B cell (primary cell): ENCODE results near the gene FRRS1. TPM values are rescaled to one million over a fixed set of nuclear protein-coding genes. Genes with fewer than 3 reads are reported as not detected.

Source experiments
- ATAC-seq: fragments of 200-7000 bp; cut with Tn5 transposase; one replicate; pipeline ENCODE4 v1.10.0; 2021; ENCODE audit warnings: low read depth, mild to moderate bottlenecking, moderate number of reproducible peaks, moderate library complexity
- CTCF ChIA-PET: fragments of 350-600 bp; sonication (Branson Sonifier 250); formaldehyde crosslinking; loops from one replicate; lab custom pipeline; 2021; ENCODE audit warnings: antibody characterized with exemption, inconsistent platforms; lab: Charles Lee
- POLR2A ChIA-PET: fragments of 350-600 bp; sonication (Branson Sonifier 250); formaldehyde crosslinking; loops from one replicate; lab custom pipeline; 2021; ENCODE audit warnings: antibody characterized with exemption; lab: Charles Lee
- DNase-seq: peaks from one replicate; pipeline ENCODE4 v3.0.0; 2013
- H2AFZ ChIP-seq: 2 replicates; pipeline ENCODE4 v1.6.1; 2012; ENCODE audit warnings: mild to moderate bottlenecking, low read depth, low read length; ENCODE audit not compliant: insufficient read depth, poor library complexity, severe bottlenecking
- H3K27ac ChIP-seq, 2 donors: 1 replicate in 1 of 2; 2 replicates in 1 of 2; pipeline ENCODE4 v1.5.1; 2012 to 2013; ENCODE audit warnings: low read length in 2 of 2, mild to moderate bottlenecking in 2 of 2, moderate library complexity in 1 of 2
- H3K27me3 ChIP-seq, 4 experiments: fragments of 200-600 bp in 1 of 4; sonication (generic) in 1 of 4; replicated peaks in 1 of 4; 1 replicate in 2 of 4; 2 replicates in 2 of 4; pipeline versions ENCODE4 v1.6.1 to v1.7.0; 2013 to 2016; ENCODE audit warnings: low read length in 3 of 4, mild to moderate bottlenecking in 2 of 4, mixed read lengths in 1 of 4, moderate library complexity in 1 of 4; ENCODE audit not compliant: insufficient read depth in 4 of 4, control insufficient read depth in 3 of 4; ENCODE audit errors: control extremely low read depth in 1 of 4
- H3K36me3 ChIP-seq, 2 experiments: replicated peaks in 1 of 2; 1 replicate in 1 of 2; 2 replicates in 1 of 2; pipeline versions ENCODE4 v1.6.1 to v1.7.1; 2013; ENCODE audit warnings: low read length in 1 of 2; ENCODE audit not compliant: insufficient read depth in 2 of 2, control insufficient read depth in 1 of 2; ENCODE audit errors: control extremely low read depth in 1 of 2, extremely low read depth in 1 of 2
- H3K4me1 ChIP-seq, 2 donors: fragments of 200-600 bp in 1 of 2; sonication (generic) in 1 of 2; 1 replicate in 1 of 2; 2 replicates in 1 of 2; pipeline versions ENCODE4 v1.5.1 to v1.6.1; 2013 to 2017; ENCODE audit warnings: low read length in 2 of 2; ENCODE audit not compliant: control insufficient read depth in 2 of 2, insufficient read depth in 2 of 2
- H3K4me2 ChIP-seq: replicated peaks from 2 replicates; pipeline ENCODE3; 2012; ENCODE audit warnings: mild to moderate bottlenecking, low read depth, low read length; ENCODE audit not compliant: poor library complexity, severe bottlenecking
- H3K4me3 ChIP-seq, 5 experiments: fragments of 200-600 bp in 1 of 5; sonication (generic) in 1 of 5; 1 replicate in 3 of 5; 2 replicates in 2 of 5; pipeline versions ENCODE4 v1.5.1 to v1.7.0; 2011 to 2016; ENCODE audit warnings: low read length in 4 of 5, mild to moderate bottlenecking in 4 of 5, low read depth in 2 of 5, control low read depth in 1 of 5, moderate library complexity in 1 of 5; ENCODE audit not compliant: insufficient read depth in 1 of 5; ENCODE audit errors: control extremely low read depth in 1 of 5, extremely low read depth in 1 of 5
- H3K79me2 ChIP-seq: fragments of 200-600 bp; sonication (generic); one replicate; pipeline ENCODE4 v1.6.0; 2016; ENCODE audit warnings: low read length; ENCODE audit not compliant: control insufficient read depth, insufficient read depth
- H3K9ac ChIP-seq: fragments of 200-600 bp; sonication (generic); 2 replicates; pipeline ENCODE4 v1.6.1; 2017; ENCODE audit warnings: mild to moderate bottlenecking, low read length, moderate library complexity
- H3K9me3 ChIP-seq, 3 donors: one replicate each; pipeline versions ENCODE4 v1.6.1 to v1.7.1; 2013; ENCODE audit warnings: low read length in 2 of 3; ENCODE audit not compliant: control insufficient read depth in 2 of 3, insufficient read depth in 1 of 3; ENCODE audit errors: control extremely low read depth in 1 of 3
- H4K20me1 ChIP-seq: 2 replicates; pipeline ENCODE4 v1.6.0; 2012; ENCODE audit warnings: mild to moderate bottlenecking, low read length; ENCODE audit not compliant: insufficient read depth, control insufficient read depth, poor library complexity, severe bottlenecking
- H3K27ac Mint-ChIP-seq: one replicate; pipeline ENCODE4 v1.8.0; 2021; ENCODE audit warnings: mixed read lengths
- H3K27me3 Mint-ChIP-seq: one replicate; pipeline ENCODE4 v1.8.0; 2021; ENCODE audit warnings: mixed read lengths
- H3K4me1 Mint-ChIP-seq: one replicate; pipeline ENCODE4 v1.8.0; 2021; ENCODE audit warnings: mixed read lengths
- H3K4me3 Mint-ChIP-seq: one replicate; pipeline ENCODE4 v1.8.0; 2021; ENCODE audit warnings: mixed read lengths
- H3K9me3 Mint-ChIP-seq: one replicate; pipeline ENCODE4 v1.8.0; 2022; ENCODE audit warnings: mixed read lengths; ENCODE audit not compliant: insufficient read depth
- EZH2 ChIP-seq: IDR thresholded peaks from 2 replicates; pipeline ENCODE4 v1.6.1; 2012; ENCODE audit warnings: borderline replicate concordance, low read depth, mild to moderate bottlenecking, moderate library complexity, low read length; ENCODE audit not compliant: insufficient read depth, poor library complexity, severe bottlenecking
- WGBS: methylation state at CpG from one replicate; pipeline ENCODE4 v1.1.5; 2013; ENCODE audit warnings: missing lambda C conversion rate; ENCODE audit not compliant: insufficient coverage; 5-methylcytosine and 5-hydroxymethylcytosine counted together
- intact Hi-C: fragments of 100-400 bp; cut with micrococcal nuclease; formaldehyde crosslinking; loops from one replicate; pipeline ENCODE4 v1.10.0; 2022
- polyA plus RNA-seq: library from polyadenylated mRNA; depleted of rRNA; stranded (reverse); fragments of >200 nt; gene quantifications from 2 replicates; pipeline ENCODE4 v1.2.3, GENCODE V29; 2012
- total RNA-seq, 2 donors: library from RNA; stranded (reverse); fragments of 120-200 nt in 1 of 2; gene quantifications; 1 replicate in 1 of 2; 2 replicates in 1 of 2; pipeline versions ENCODE4 v1.2.3 to v1.2.4, GENCODE V29; 2013 to 2022
- TF ChIP-seq, protein P1 (sequence below): fragments of 200-600 bp; IDR thresholded peaks from one replicate; pipeline ENCODE4 v1.8.0; 2022; ENCODE audit warnings: antibody characterized with exemption, mild to moderate bottlenecking

Gene FRRS1
- total and polyA plus RNA-seq, 2 donors (not counting 1 experiment from before 2014, with no cell fraction given) = 0.73 to 0.96 TPM

DNA sequence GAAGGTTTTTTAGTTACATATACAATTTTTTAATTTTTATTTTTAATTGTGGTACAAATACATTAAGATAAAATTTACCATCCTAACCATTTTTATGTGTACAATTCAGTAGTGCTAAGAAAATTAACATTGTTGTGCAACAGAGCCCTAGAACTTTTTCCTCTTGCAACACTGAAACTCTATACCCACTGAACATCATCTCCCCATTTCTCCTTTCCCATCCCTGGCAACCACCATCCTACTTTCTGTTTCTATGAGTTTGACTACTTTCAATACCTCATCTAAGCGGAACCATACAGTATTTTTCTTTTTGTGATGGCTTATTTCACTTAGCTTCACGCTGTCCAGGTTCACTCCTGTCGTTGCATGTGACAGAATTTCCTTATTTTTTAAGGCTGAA, 66.4 kb downstream of the FRRS1 start:
- no peak overlapping the region for H3K4me2 ChIP-seq
- ChIA-PET CTCF (no interaction called here), POLR2A (no interaction called here)
- no CpG with 5 or more reads among the region's 3 CpGs for WGBS
- H4K20me1 ChIP-seq = no peaks in the 10 kb centered on the region
- H3K27me3 Mint-ChIP-seq = peaks cover 17% of the 10 kb centered on the region
- no peak for ATAC-seq
- no peak overlapping the region for H3K4me3 Mint-ChIP-seq
- H3K27ac Mint-ChIP-seq = no peak overlapping the region
- no peaks in the 10 kb centered on the region for H3K9me3 Mint-ChIP-seq
- peaks cover 4% of the 10 kb centered on the region for H3K4me1 Mint-ChIP-seq
- H3K4me1 ChIP-seq = peaks cover 0 to 5% of the 10 kb centered on the region in 2 donors
- intact Hi-C loops = no loop called here
- H3K27me3 ChIP-seq = no peaks in the 10 kb centered on the region
- TF ChIP-seq, protein P1, sequence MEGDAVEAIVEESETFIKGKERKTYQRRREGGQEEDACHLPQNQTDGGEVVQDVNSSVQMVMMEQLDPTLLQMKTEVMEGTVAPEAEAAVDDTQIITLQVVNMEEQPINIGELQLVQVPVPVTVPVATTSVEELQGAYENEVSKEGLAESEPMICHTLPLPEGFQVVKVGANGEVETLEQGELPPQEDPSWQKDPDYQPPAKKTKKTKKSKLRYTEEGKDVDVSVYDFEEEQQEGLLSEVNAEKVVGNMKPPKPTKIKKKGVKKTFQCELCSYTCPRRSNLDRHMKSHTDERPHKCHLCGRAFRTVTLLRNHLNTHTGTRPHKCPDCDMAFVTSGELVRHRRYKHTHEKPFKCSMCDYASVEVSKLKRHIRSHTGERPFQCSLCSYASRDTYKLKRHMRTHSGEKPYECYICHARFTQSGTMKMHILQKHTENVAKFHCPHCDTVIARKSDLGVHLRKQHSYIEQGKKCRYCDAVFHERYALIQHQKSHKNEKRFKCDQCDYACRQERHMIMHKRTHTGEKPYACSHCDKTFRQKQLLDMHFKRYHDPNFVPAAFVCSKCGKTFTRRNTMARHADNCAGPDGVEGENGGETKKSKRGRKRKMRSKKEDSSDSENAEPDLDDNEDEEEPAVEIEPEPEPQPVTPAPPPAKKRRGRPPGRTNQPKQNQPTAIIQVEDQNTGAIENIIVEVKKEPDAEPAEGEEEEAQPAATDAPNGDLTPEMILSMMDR = no peak
- no peak for TF ChIP-seq EZH2
- H3K9me3 ChIP-seq = peaks cover 0 to 2% (median 0%) of the 10 kb centered on the region in 3 donors
- no peaks in the 10 kb centered on the region for H3K79me2 ChIP-seq
- DNase-seq = no peak
- H2AFZ ChIP-seq = no peak overlapping the region
- H3K9ac ChIP-seq = no peak overlapping the region
- H3K36me3 ChIP-seq = no peaks in the 10 kb centered on the region
- H3K4me3 ChIP-seq = no peak overlapping the region
- no peak overlapping the region for H3K27ac ChIP-seq

DNA sequence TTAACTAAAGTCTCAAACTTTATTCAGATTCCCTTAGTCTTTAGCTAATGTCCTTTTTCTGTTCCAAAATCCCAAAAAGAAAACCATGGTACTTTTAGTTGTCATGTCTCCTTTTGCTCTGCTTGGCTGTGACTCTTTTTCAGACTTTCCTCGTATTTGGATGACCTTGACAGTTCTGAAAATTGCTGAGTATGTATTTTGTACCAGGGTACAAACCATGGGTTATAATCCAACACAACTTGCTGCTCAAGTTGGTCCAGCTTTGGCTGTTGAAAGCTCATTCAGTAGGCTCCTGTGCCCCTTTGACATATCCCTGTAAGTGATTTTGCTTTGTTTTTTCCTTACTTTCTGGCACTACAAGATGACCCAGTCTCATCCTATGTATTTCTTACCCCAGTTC, 68.9 kb downstream of the FRRS1 start:
- Histone ChIP-seq H3K9ac (no peak overlapping the region), H2AFZ (no peak overlapping the region), H3K4me3 (no peak overlapping the region), H3K9me3 (no peaks in the 10 kb centered on the region), H3K4me2 (no peak overlapping the region), H3K79me2 (no peaks in the 10 kb centered on the region), H3K27me3 (no peaks in the 10 kb centered on the region), H3K4me1 (no peaks in the 10 kb centered on the region), H3K27ac (no peak overlapping the region), H4K20me1 (no peaks in the 10 kb centered on the region), H3K36me3 (no peaks in the 10 kb centered on the region)
- ChIA-PET POLR2A (no interaction called here), CTCF (no interaction called here)
- no peak for DNase-seq
- WGBS = no CpG with 5 or more reads among the region's 1 CpG
- TF ChIP-seq, protein P1 = no peak
- TF ChIP-seq EZH2 = no peak
- H3K27ac Mint-ChIP-seq = no peak overlapping the region
- intact Hi-C loops = no loop called here
- H3K27me3 Mint-ChIP-seq = peaks cover 24% of the 10 kb centered on the region
- H3K4me1 Mint-ChIP-seq = no peaks in the 10 kb centered on the region
- H3K9me3 Mint-ChIP-seq = no peaks in the 10 kb centered on the region
- H3K4me3 Mint-ChIP-seq = no peak overlapping the region
- no peak for ATAC-seq
